Measurements from ENCODE around the gene TFAP2B.

The TFAP2B gene

DNA sequence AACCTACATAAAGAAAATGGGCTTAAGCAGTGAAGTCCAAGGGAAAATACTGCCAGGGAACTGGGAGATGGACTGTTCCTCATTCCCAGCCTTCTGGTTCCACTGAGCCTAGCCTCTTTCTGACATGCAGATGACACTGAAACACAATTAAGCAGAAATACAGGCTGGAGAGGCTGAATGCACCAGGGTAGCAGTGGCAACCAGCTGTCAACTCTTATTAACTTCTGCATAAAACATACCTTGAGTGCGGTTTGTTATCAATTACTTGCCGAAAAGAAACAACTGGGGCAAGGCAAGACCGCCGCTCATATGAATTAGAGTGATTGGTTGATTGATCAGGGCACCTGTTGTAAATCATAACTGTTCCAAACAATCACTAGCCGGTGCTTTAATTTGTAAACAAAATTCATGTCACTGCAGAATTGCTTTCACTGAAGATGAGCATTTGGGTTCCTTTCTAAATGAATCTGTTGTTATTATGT is 16.3 kb downstream of the TFAP2B start:
- TF ChIP-seq ZFX (IDR thresholded peaks at IDR 0.05; ENCODE audit: borderline replicate concordance): no peak
- TF ChIP-seq, protein P1, sequence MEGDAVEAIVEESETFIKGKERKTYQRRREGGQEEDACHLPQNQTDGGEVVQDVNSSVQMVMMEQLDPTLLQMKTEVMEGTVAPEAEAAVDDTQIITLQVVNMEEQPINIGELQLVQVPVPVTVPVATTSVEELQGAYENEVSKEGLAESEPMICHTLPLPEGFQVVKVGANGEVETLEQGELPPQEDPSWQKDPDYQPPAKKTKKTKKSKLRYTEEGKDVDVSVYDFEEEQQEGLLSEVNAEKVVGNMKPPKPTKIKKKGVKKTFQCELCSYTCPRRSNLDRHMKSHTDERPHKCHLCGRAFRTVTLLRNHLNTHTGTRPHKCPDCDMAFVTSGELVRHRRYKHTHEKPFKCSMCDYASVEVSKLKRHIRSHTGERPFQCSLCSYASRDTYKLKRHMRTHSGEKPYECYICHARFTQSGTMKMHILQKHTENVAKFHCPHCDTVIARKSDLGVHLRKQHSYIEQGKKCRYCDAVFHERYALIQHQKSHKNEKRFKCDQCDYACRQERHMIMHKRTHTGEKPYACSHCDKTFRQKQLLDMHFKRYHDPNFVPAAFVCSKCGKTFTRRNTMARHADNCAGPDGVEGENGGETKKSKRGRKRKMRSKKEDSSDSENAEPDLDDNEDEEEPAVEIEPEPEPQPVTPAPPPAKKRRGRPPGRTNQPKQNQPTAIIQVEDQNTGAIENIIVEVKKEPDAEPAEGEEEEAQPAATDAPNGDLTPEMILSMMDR (IDR thresholded peaks at IDR 0.05): no peak
- H3K27ac ChIP-seq: no peak overlapping the region

DNA sequence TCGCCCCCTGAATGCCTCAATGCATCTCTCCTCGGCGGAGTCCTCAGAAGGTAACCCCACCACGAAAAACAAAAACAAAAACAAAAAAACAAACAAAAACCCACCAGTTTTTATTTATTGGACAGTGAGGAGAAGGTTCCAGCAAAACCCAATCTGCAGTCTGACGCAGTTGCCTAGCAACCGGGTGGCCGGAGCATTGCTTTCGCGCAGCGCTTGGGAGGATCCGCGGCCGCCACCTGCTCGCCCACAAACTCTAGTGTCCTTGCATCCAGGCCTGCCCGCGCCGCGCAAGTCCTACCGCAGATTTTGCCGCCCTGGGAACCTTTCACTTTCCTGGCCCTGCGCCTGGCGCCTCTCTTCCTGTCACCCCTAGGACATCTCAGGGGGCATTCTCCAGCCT is 17.6 kb downstream of the TFAP2B start:
- TF ChIP-seq ZFX (IDR thresholded peaks at IDR 0.05; ENCODE audit: borderline replicate concordance): no peak
- TF ChIP-seq, protein P1 (IDR thresholded peaks at IDR 0.05): no peak
- no peak overlapping the region for H3K27ac ChIP-seq

DNA sequence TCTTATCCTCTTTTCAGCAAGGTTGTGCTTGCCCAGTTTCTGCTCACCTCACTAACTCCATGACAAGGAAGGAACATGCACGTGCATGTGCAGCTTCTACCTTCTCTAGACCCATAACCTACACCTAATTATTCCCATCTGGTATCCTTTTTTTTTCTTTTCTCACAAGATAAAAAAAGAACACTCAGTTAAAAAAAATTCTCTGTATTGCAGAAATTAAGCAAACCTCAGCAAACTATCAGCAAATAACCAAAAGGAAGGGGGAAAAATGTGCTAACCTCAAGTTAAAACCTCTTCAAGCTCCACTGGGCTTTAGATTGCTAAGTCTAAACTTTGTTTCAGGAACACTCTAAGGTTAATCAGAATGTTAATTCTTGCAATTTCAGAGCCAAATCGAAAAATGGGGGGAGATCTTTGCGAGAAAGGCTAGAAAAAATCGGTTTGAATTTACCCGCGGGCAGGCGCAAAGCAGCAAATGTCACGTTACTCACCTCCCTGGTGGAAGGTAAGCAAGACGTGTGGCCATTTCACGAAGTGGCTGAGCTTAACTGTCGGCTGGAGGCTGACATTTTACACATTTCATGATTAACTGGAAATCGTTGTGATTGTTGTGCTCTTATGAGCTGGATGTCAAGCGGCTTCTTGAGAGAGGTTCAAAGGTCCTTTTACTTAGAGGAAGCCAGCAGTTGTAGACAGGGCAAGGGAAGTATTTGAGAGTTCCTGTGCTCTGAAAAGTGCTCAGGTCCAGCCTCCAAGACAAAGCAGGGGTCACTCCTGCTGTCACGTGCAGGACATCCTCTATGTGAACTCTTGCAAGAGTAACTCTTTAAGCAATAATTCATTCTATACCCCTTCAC is 19.1 kb downstream of the TFAP2B start:
- H3K27ac ChIP-seq: no peak overlapping the region
- TF ChIP-seq ZFX (IDR thresholded peaks at IDR 0.05; ENCODE audit: borderline replicate concordance): no peak
- TF ChIP-seq, protein P1 (IDR thresholded peaks at IDR 0.05): no peak

DNA sequence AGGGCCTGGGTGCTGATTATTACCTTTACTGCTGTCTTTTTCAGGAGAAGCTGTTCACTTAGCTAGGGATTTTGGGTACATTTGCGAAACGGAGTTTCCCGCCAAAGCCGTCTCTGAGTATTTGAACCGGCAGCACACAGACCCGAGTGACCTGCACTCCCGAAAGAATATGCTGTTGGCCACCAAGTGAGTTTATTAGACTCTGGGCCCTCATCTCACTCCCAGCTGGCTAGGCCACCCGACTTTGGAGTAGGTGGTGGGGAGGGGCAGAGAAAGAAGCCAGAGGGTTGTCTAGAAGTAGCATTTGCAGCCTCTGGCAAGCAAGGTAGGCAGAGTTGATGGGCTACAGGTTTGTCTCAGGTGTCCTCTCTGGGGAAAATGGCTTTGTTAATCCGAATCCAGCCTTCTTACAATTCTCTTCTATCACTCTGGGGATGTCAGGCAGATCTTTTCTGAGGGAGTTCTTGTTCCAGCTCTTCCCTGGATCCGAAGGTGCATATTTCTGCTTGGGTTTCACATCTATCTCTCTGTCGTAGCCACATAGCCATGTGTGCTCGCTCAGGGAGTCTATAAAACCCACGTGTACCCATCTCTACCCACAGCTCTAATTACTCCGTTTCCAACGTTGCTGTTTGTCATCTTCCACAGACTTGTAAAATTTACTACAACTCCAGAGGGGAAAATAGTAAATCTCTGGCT is 21.6 kb downstream of the TFAP2B start:
- no peak overlapping the region for H3K27ac ChIP-seq
- TF ChIP-seq, protein P1 (IDR thresholded peaks at IDR 0.05): no peak
- TF ChIP-seq ZFX (IDR thresholded peaks at IDR 0.05; ENCODE audit: borderline replicate concordance): no peak

DNA sequence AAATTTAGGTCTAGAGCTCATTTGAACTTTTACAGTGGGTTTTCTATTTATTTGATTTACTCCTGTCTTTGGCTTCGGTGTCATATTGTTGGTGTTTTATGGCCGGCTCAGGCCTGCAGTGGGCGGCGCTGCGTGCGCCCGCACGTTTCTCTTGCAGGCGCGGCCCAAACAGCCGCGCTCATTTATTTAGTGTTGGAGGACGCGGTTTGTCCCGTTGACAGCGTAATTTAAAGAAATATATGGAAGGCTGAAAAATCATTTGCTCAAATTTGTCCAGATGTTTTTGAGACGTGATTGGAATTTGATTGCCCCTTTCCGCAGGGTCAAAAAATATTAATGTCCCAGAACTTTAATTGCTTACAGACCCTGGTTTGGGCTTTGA is 22.1 kb downstream of the TFAP2B start:
- TF ChIP-seq ZFX (IDR thresholded peaks at IDR 0.05; ENCODE audit: borderline replicate concordance): no peak
- TF ChIP-seq, protein P1 (IDR thresholded peaks at IDR 0.05): no peak
- H3K27ac ChIP-seq: no peak overlapping the region

DNA sequence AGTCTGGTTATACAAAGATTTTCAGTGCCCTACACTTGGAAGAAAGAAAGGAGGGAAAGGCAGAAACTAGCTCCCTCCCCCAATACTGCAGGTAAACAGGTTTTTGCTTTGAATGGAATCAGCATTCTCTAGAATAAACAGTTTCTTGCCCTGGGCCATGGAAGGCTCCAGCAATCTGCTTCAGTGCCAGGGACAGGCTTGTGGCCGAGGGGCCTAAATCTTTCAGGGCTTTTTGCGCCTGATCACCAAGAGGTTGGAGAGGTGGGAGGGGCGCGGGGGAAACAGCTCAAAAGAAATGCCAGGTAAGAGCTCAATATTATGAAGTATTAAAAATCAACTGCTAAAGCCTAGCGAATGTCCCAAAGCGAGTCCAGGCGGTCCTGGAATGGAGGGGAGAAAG is 23.8 kb downstream of the TFAP2B start:
- no peak overlapping the region for H3K27ac ChIP-seq
- TF ChIP-seq, protein P1 (IDR thresholded peaks at IDR 0.05): no peak
- TF ChIP-seq ZFX (IDR thresholded peaks at IDR 0.05; ENCODE audit: borderline replicate concordance): no peak
